Panc1 (cell line): ENCODE measurements around the gene PNKD. TPM values are rescaled to one million over a fixed set of nuclear protein-coding genes. Genes with fewer than 3 reads are reported as not detected.

ENCODE experiments used
- ATAC-seq: fragments of 200-7000 bp; cut with Tn5 transposase; 2 replicates; pipeline ENCODE4 v1.9.1; 2020; ENCODE audit warnings: mild to moderate bottlenecking, moderate library complexity
- BruUV-seq: library from RNA; stranded (reverse); fragments of 400-500 nt; replicated peaks from 2 replicates; lab custom pipeline; 2021; lab: Mats Ljungman, UMichigan
- CTCF ChIA-PET: fragments of 300-600 bp; sonication (Branson Sonifier 250); formaldehyde crosslinking; loops from one replicate; lab custom pipeline; 2022; ENCODE audit warnings: antibody characterized with exemption; lab: Charles Lee
- POLR2A ChIA-PET: fragments of 300-600 bp; sonication (Branson Sonifier 250); formaldehyde crosslinking; loops from one replicate; lab custom pipeline; 2022; ENCODE audit warnings: antibody characterized with exemption; lab: Charles Lee
- DNase-seq: peaks from one replicate; pipeline ENCODE4 v3.0.0-alpha.2; 2010; ENCODE audit warnings: low read depth, low spot score
- H3K27ac ChIP-seq: 2 replicates; pipeline ENCODE4 v1.5.1; 2011; ENCODE audit warnings: mild to moderate bottlenecking, low read length, inconsistent platforms
- H3K27me3 ChIP-seq: fragments of 200-500 bp; sonication (Bioruptor generic); 2 replicates; pipeline ENCODE4 v1.6.0; 2014; ENCODE audit warnings: low read length, inconsistent platforms; ENCODE audit not compliant: control insufficient read depth, insufficient read depth
- H3K36me3 ChIP-seq: fragments of 200-500 bp; sonication (Bioruptor generic); 2 replicates; pipeline ENCODE4 v1.5.1; 2014; ENCODE audit warnings: inconsistent platforms, mild to moderate bottlenecking, low read length, moderate library complexity; ENCODE audit not compliant: control insufficient read depth, insufficient read depth
- H3K4me1 ChIP-seq: 2 replicates; pipeline ENCODE4 v1.5.1; 2011; ENCODE audit warnings: inconsistent platforms, mild to moderate bottlenecking, low read length, moderate library complexity; ENCODE audit not compliant: control insufficient read depth, insufficient read depth
- H3K4me3 ChIP-seq, 2 experiments: 2 replicates each; pipeline ENCODE4 v1.5.1; 2011 to 2012; ENCODE audit warnings: low read depth in 2 of 2, low read length in 2 of 2, mild to moderate bottlenecking in 2 of 2, inconsistent platforms in 1 of 2, moderate library complexity in 1 of 2
- H3K9me3 ChIP-seq: fragments of 200-500 bp; sonication (Bioruptor generic); 2 replicates; pipeline ENCODE4 v1.5.1; 2014; ENCODE audit warnings: low read depth, mild to moderate bottlenecking, inconsistent platforms, low read length, moderate library complexity; ENCODE audit not compliant: control insufficient read depth, insufficient read depth
- POLR2AphosphoS5 ChIP-seq: IDR thresholded peaks from 2 replicates; pipeline ENCODE4 v1.6.1; 2012; ENCODE audit warnings: mild to moderate bottlenecking, low read depth, low read length, moderate library complexity
- SIN3A ChIP-seq: IDR thresholded peaks from 2 replicates; pipeline ENCODE4 v1.6.1; 2012; ENCODE audit warnings: low read depth, mild to moderate bottlenecking, low read length, moderate library complexity, borderline replicate concordance; ENCODE audit not compliant: insufficient read depth
- TCF7L2 ChIP-seq: IDR thresholded peaks from 2 replicates; pipeline ENCODE4 v1.6.1; 2011; ENCODE audit warnings: mild to moderate bottlenecking, low read depth, low read length, inconsistent platforms
- in situ Hi-C: cut with HindIII; loops from 2 replicates; pipeline ENCODE4 v1.10.0; 2016; ENCODE audit warnings: low sequenced_read_pairs, low pct_unique_long_range_greater_than_20kb
- intact Hi-C: fragments of 100-400 bp; cut with micrococcal nuclease; formaldehyde crosslinking; loops from one replicate; pipeline ENCODE4 v1.10.0; 2022; ENCODE audit not compliant: unreplicated experiment
- total RNA-seq: library from RNA; stranded (reverse); gene quantifications from one replicate; pipeline ENCODE4 v1.2.1, GENCODE V29; 2021; ENCODE audit not compliant: unreplicated experiment
- TF ChIP-seq, protein P1 (sequence below), 2 experiments: IDR thresholded peaks; 2 replicates each; pipeline ENCODE4 v1.6.1; 2011 to 2012; ENCODE audit warnings: low read depth in 2 of 2, control low read depth in 1 of 2, low read length in 1 of 2, mild to moderate bottlenecking in 1 of 2, moderate library complexity in 1 of 2; ENCODE audit not compliant: insufficient read depth in 1 of 2
- TF ChIP-seq, protein P2 (sequence below): fragments of 450-650 bp; IDR thresholded peaks from 2 replicates; pipeline ENCODE4 v1.5.1; 2017; ENCODE audit warnings: mild to moderate bottlenecking

Gene PNKD
- total RNA-seq, 1 experiment from 2014 or later = 49.0 TPM

DNA sequence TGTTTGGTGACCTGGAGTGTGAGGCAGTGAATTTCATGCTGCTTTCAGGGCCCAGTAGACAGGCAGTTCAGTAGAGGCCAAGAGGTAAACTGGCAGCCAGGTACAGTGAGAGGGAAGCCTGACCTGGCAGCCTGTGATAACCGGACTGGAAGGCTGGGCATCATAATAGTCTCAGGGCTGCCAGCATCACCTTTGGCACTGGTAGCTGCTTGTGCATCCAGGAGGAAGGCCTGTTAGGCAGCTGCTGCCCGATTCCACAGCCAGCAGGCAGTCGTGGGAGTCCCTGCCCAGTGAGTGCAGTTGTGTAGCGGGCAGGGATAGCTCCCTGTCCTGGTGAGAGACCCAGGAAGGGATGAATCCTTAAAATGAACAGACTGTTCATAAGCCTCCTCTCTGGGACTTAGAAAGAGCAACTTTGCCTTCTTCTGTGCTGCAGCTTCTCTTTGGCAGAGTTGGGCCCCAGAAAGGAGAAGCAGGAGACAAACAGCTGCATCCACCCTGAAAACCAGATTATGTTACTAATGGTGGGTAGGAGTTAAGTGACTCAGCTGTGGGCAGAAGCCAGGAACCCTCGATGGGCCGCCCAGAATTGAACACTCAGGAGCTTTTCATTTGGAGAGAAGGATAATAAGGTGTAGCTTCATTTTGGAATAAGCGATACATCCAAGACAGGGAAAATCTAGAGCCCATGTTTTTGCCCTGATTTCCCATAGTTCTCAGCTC is 17.6 kb upstream of the PNKD start:
- BruUV-seq = no TSS peak
- no peak for DNase-seq
- in situ Hi-C loops (no loop called here), intact Hi-C loops (no loop called here)
- POLR2A ChIA-PET = no interaction called here
- CTCF ChIA-PET = no interaction called here
- TF ChIP-seq POLR2AphosphoS5 (no peak), TCF7L2 (no peak), SIN3A (no peak)
- TF ChIP-seq, protein P1, sequence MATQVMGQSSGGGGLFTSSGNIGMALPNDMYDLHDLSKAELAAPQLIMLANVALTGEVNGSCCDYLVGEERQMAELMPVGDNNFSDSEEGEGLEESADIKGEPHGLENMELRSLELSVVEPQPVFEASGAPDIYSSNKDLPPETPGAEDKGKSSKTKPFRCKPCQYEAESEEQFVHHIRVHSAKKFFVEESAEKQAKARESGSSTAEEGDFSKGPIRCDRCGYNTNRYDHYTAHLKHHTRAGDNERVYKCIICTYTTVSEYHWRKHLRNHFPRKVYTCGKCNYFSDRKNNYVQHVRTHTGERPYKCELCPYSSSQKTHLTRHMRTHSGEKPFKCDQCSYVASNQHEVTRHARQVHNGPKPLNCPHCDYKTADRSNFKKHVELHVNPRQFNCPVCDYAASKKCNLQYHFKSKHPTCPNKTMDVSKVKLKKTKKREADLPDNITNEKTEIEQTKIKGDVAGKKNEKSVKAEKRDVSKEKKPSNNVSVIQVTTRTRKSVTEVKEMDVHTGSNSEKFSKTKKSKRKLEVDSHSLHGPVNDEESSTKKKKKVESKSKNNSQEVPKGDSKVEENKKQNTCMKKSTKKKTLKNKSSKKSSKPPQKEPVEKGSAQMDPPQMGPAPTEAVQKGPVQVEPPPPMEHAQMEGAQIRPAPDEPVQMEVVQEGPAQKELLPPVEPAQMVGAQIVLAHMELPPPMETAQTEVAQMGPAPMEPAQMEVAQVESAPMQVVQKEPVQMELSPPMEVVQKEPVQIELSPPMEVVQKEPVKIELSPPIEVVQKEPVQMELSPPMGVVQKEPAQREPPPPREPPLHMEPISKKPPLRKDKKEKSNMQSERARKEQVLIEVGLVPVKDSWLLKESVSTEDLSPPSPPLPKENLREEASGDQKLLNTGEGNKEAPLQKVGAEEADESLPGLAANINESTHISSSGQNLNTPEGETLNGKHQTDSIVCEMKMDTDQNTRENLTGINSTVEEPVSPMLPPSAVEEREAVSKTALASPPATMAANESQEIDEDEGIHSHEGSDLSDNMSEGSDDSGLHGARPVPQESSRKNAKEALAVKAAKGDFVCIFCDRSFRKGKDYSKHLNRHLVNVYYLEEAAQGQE (IDR thresholded peaks at IDR 0.05; ENCODE audit: insufficient read depth in 1 of 2, low read depth in 2 of 2, low read length in 1 of 2) = no peak
- TF ChIP-seq, protein P2, sequence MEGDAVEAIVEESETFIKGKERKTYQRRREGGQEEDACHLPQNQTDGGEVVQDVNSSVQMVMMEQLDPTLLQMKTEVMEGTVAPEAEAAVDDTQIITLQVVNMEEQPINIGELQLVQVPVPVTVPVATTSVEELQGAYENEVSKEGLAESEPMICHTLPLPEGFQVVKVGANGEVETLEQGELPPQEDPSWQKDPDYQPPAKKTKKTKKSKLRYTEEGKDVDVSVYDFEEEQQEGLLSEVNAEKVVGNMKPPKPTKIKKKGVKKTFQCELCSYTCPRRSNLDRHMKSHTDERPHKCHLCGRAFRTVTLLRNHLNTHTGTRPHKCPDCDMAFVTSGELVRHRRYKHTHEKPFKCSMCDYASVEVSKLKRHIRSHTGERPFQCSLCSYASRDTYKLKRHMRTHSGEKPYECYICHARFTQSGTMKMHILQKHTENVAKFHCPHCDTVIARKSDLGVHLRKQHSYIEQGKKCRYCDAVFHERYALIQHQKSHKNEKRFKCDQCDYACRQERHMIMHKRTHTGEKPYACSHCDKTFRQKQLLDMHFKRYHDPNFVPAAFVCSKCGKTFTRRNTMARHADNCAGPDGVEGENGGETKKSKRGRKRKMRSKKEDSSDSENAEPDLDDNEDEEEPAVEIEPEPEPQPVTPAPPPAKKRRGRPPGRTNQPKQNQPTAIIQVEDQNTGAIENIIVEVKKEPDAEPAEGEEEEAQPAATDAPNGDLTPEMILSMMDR = no peak
- no peak for ATAC-seq
- Histone ChIP-seq H3K9me3 (no peaks in the 10 kb centered on the region), H3K27ac (no peak overlapping the region), H3K4me3 (no peak overlapping the region), H3K27me3 (no peaks in the 10 kb centered on the region), H3K4me1 (no peaks in the 10 kb centered on the region), H3K36me3 (peaks cover 37% of the 10 kb centered on the region)

DNA sequence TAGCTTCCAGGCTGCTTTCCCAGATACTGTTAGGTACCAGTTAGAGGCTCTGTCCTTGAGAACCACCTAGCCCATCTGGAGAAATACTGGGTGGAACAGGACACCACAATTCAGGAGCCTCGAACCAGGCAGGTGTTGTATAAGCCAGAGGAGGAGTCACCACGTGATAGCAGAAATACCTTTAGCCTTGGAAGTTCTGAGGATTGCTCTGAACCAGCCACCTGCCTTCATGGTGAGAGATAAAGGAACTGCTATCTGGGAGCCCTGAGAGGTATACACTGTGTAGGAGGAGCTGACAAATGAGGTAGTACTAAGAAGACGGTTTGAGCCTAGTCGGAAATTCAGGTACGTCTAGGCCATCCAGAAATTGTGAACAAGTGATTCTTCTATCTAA is 17.1 kb upstream of the PNKD start:
- no peak for TF ChIP-seq SIN3A
- TF ChIP-seq, protein P1 (IDR thresholded peaks at IDR 0.05; ENCODE audit: insufficient read depth in 1 of 2, low read depth in 2 of 2, low read length in 1 of 2) = no peak
- TF ChIP-seq POLR2AphosphoS5 = no peak
- TF ChIP-seq, protein P2 = no peak
- TF ChIP-seq TCF7L2 = no peak
- H3K4me3 ChIP-seq = no peak overlapping the region
- ATAC-seq (no peak), DNase-seq (no peak)
- ChIA-PET POLR2A (no interaction called here), CTCF (no interaction called here)
- no TSS peak for BruUV-seq
- no peaks in the 10 kb centered on the region for H3K27me3 ChIP-seq
- intact Hi-C loops (no loop called here), in situ Hi-C loops (no loop called here)
- no peaks in the 10 kb centered on the region for H3K9me3 ChIP-seq
- H3K27ac ChIP-seq = no peak overlapping the region
- peaks cover 33% of the 10 kb centered on the region for H3K36me3 ChIP-seq
- H3K4me1 ChIP-seq = no peaks in the 10 kb centered on the region
